Measurements from ENCODE around the gene CRISPLD2.

DNA sequence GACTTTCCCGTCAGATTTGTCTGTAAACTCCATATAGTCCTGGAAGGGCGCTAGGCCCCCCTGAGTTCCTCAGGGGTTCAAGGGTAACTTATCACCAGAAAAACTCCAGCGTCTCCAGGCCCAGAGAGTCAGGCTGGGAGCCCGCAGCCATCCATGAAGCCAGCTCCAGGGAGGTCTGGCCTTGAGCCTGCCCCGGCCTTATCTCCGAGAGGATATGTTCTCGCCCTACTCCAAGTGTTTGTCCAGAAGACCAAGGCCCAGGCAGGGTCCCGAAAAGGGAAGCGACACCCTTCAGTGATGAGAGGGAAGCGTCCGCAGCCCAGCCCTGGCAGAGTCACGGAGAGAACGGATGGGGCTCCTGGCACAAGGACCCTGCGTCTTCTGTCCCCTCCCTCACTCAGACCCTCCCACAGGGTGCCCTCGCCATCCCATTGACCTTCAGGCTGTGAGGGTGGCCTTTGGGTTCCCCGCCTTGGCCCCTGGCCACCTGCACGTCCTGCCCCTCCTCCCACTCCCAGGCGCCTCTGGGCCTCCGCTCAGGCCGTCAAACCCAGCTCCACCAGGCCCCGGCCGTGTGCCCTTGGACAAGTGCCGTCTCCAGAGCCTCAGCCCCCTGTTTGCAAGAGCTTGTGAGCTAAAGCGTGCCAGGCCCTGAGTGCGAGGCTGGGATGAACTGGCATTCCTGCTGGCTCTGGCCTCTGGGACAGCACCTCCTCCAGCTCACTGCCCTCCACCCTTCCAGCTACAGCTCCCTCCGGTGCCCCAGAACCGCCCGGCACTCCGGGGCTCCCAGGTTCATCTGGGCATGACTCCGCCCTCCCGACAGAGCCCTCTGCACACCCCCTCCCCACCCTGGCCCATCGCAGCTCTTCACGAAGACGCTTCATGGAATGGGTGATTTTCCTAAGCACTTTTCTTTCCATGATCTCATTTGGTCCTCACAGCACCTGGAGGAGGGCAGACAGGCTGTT lies 108.1 kb downstream of the CRISPLD2 start:
- no peak for TF ChIP-seq SP1 (IDR thresholded peaks at IDR 0.05)
- TF ChIP-seq FOXM1 (IDR thresholded peaks at IDR 0.05; ENCODE audit: borderline replicate concordance): no peak
- TF ChIP-seq, protein P1, sequence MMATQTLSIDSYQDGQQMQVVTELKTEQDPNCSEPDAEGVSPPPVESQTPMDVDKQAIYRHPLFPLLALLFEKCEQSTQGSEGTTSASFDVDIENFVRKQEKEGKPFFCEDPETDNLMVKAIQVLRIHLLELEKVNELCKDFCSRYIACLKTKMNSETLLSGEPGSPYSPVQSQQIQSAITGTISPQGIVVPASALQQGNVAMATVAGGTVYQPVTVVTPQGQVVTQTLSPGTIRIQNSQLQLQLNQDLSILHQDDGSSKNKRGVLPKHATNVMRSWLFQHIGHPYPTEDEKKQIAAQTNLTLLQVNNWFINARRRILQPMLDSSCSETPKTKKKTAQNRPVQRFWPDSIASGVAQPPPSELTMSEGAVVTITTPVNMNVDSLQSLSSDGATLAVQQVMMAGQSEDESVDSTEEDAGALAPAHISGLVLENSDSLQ (IDR thresholded peaks at IDR 0.05): no peak
- no peak for TF ChIP-seq ELF4 (IDR thresholded peaks at IDR 0.05)
- TF ChIP-seq FOXK2 (IDR thresholded peaks at IDR 0.05): no peak
- TF ChIP-seq FOXA1 (IDR thresholded peaks at IDR 0.05): no peak
